Fibroblast of villous mesenchyme (primary cell): ENCODE data around the gene ARHGEF38. TPM values are rescaled to one million over a fixed set of nuclear protein-coding genes. Genes with fewer than 3 reads are reported as not detected.
A peak's percentile ranks its signal among the peaks of the same experiment; 100 is the strongest.

Experiments
- DNase-seq: peaks from one replicate; pipeline ENCODE4 v3.0.0-alpha.2; 2010; ENCODE audit warnings: low read depth
- H3K4me3 ChIP-seq: 2 replicates; pipeline ENCODE4 v1.5.1; 2011; ENCODE audit warnings: low read depth, mild to moderate bottlenecking, low read length
- total RNA-seq: library from RNA; depleted of rRNA; stranded (reverse); fragments of >200 nt; gene quantifications from 2 replicates; pipeline ENCODE4 v1.2.3, GENCODE V29; 2012
- TF ChIP-seq, protein P1 (sequence below): IDR thresholded peaks from 2 replicates; pipeline ENCODE4 v1.5.1; 2012; ENCODE audit warnings: low read depth, mild to moderate bottlenecking, low read length; ENCODE audit not compliant: insufficient read depth

Gene ARHGEF38
- total RNA-seq, 1 donor: not detected

DNA sequence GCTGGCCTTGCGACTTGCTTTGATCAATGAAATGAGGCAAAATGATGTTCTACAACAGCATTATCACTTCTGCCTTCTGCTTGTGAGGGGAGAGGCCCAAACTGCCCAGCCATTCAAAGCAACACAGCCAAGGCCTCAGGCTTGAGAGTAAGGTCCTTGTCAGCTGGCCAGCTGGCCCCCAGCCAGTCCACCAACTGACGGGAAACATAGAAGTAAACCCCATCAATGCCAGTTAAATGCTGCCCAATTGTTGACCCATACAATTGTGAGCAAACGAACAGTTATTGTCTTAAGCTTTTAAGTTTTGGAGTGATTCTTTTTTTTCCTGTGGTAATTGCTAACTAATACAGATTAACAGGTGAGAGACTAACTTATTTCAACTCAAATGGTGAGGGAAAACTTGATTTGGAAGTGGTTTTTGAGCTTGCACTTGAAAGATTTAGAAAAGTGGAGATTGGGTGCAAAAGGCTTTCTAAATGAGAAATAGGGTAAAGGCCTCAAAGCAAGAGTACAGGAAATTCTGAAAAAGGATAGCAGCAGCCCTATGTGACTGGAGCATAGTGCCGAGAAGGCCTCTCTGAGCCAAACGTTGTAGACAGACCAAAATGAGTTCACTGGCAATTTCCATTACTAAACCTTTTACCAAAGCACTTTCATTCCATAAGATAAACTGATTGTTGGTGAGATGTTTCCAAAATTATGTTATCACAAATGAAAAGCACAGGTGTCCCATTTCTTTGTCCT is 66.9 kb downstream of the ARHGEF38 start:
- H3K4me3 ChIP-seq: no peak overlapping the region
- TF ChIP-seq, protein P1, sequence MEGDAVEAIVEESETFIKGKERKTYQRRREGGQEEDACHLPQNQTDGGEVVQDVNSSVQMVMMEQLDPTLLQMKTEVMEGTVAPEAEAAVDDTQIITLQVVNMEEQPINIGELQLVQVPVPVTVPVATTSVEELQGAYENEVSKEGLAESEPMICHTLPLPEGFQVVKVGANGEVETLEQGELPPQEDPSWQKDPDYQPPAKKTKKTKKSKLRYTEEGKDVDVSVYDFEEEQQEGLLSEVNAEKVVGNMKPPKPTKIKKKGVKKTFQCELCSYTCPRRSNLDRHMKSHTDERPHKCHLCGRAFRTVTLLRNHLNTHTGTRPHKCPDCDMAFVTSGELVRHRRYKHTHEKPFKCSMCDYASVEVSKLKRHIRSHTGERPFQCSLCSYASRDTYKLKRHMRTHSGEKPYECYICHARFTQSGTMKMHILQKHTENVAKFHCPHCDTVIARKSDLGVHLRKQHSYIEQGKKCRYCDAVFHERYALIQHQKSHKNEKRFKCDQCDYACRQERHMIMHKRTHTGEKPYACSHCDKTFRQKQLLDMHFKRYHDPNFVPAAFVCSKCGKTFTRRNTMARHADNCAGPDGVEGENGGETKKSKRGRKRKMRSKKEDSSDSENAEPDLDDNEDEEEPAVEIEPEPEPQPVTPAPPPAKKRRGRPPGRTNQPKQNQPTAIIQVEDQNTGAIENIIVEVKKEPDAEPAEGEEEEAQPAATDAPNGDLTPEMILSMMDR: no peak
- DNase-seq: no peak

DNA sequence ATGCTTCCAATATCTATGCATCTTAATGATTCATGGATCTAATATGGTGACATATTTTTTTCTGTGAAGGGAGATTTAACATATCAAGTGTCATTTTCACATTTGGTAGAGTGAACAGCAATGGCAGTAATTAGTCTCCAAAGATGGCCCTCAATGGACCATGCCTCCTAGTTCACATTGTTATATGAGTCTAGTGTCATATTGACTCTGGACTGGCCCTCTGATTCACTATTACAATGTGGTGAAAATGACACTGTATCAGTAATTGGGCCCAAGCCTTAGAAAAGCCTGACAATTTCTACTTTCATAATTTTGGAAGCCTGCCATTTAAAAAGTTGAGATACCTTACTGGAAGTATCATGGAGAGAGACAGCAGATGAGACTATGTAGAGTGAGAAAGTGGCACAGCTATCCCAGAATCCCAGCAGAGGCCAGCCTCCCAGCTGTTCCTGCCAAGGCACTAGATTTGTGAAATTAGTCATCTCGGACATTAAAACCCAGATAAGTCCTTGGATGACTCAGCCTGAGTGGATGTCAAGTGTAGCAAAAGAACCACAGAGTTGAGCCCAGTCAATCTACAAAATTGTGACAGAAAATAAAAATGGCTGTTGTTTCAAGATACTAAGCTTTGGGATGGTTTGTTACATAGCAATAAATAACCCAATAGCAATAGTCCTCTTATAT is 68.4 kb downstream of the ARHGEF38 start:
- TF ChIP-seq, protein P1: no peak
- H3K4me3 ChIP-seq: no peak overlapping the region
- DNase-seq: peak; percentile 48

DNA sequence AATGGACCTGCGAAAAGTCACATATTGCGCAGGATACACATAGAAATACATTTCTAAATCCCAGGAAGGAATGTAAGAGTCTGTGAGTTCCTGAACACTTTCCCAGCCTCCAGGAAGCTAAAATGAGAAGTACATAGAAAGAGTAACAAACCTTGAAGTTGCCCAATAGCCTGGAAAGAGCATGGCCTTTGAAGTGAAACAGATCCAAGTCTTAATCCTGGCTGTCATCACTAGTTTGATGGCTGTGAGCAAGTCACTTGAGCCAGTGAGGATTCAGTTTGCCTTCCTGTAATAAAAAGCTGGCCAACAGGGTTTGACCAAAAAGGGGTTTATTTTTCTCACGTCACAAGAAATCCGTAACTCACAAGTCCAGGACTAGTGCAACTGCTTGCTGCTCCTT is 69.8 kb downstream of the ARHGEF38 start:
- peak; percentile 81 for DNase-seq
- TF ChIP-seq, protein P1: no peak
- no peak overlapping the region for H3K4me3 ChIP-seq

DNA sequence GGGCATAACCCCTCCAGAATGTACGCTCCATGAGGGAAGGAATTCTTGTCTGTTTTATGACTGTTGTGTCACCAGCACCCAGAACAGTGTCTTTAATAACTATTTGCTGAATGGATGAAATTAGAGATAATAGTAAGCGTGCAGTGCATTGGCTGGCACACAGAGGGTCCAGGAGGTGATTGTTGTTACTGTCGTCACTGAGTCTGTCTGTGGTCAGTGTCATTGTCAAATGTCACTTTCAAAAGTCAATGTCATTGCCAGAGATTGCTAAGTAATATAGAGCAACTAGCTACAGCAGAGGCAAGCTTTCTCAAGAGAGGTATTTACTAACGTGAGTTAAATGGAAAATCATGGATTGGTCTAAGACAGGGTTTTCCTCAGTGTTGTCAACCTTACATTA is 70.7 kb downstream of the ARHGEF38 start:
- TF ChIP-seq, protein P1: no peak
- DNase-seq: no peak
- no peak overlapping the region for H3K4me3 ChIP-seq

DNA sequence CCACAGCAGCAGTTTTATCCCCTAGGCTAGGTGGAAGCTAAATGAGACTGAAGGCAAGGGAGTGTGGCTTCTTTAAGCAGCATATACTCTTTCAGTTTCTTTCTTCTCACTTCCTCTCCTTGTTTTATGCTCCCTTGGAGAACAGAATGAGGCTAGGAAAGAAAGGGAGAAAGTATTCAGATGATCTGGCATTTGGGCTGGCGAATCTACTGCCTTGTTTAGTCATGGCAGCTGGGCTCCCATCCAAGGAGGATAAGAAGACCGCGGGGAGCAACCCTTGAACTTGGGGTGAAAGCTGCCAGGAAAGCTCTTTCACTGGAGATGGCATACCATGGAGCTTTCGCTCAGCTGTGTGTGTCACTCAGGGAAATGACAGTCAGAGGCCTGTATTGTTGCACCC is 72.1 kb downstream of the ARHGEF38 start:
- TF ChIP-seq, protein P1: no peak
- H3K4me3 ChIP-seq: no peak overlapping the region
- peak; percentile 10 for DNase-seq

DNA sequence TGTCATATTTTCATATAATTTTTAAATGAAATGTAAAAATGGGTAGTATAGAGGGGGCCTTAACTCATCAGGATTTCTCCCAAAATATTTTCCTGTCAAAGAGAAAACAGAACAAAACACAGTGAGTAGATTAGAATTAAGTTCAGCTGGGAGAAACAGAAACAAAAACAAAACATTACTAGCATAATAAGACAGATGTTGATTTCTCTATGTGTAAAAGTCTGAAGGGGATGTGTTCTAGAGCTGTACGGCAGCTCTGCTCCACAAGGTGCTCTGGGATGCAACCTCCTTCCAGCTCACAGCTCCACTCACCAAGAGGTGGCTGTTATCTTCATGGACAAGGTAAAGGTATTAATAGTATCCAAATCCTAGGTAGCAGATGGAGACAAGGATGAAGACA is 72.8 kb downstream of the ARHGEF38 start:
- H3K4me3 ChIP-seq: no peak overlapping the region
- TF ChIP-seq, protein P1: no peak
- DNase-seq: no peak
